Testis (tissue), 2 donors: ENCODE measurements around the gene DESI2.

Experiments used
- POLR2A ChIP-seq: fragments of 450-650 bp; IDR thresholded peaks from one replicate; pipeline ENCODE4 v1.6.1; 2017; ENCODE audit warnings: antibody characterized with exemption, mild to moderate bottlenecking, moderate library complexity
- TF ChIP-seq, protein P1 (sequence below), 3 experiments: fragments of 450-650 bp in 2 of 3; fragments of 200-600 bp in 1 of 3; sonication (generic) in 1 of 3; IDR thresholded peaks; one replicate each; pipeline ENCODE4 v1.5.1; 2016 to 2019; ENCODE audit warnings: antibody characterized with exemption in 3 of 3, mild to moderate bottlenecking in 2 of 3, moderate library complexity in 1 of 3

DNA sequence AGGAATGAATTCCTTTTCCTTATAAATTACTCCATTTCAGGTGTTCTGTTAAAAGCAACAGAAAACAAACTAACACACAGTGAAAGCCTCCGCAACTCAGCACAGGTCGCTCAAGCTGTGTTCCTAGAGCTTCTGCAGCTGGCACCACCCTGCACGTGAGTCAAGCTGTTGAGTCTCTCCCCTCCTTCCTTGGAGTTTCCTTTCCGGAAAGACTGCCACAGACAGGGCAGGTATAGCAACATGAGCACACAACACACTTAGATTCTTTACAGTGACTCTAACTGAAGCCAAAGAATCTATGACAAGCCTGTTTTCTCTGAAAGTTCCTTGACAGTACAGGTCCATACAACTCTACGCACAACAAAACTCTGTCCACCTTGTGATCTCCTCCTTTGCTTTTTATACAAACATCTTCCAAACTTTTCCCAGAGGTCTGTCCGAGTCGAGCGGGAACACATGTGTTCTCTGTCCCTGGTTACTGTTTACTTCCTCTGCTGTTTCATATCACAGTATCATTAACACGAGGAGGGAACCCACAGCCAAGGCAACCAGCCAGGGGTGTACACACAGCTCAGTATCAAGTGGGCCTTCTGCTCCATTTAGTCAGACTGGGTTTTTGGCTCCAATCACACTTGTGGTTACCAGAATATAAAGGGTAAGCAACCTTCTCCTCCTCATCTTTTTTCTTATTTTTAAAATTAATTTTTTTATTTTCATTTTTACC lies 38.7 kb upstream of the DESI2 start:
- TF ChIP-seq, protein P1, sequence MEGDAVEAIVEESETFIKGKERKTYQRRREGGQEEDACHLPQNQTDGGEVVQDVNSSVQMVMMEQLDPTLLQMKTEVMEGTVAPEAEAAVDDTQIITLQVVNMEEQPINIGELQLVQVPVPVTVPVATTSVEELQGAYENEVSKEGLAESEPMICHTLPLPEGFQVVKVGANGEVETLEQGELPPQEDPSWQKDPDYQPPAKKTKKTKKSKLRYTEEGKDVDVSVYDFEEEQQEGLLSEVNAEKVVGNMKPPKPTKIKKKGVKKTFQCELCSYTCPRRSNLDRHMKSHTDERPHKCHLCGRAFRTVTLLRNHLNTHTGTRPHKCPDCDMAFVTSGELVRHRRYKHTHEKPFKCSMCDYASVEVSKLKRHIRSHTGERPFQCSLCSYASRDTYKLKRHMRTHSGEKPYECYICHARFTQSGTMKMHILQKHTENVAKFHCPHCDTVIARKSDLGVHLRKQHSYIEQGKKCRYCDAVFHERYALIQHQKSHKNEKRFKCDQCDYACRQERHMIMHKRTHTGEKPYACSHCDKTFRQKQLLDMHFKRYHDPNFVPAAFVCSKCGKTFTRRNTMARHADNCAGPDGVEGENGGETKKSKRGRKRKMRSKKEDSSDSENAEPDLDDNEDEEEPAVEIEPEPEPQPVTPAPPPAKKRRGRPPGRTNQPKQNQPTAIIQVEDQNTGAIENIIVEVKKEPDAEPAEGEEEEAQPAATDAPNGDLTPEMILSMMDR (IDR thresholded peaks at IDR 0.05) = no peak
- no peak for TF ChIP-seq POLR2A
